Astrocyte (in vitro differentiated cells and primary cell): ENCODE measurements around the gene IL12RB1.

Experiments used
- EZH2 ChIP-seq: IDR thresholded peaks from 2 replicates; pipeline ENCODE4 v1.6.1; 2012; ENCODE audit warnings: mild to moderate bottlenecking, low read length, inconsistent platforms; ENCODE audit not compliant: insufficient read depth
- TF ChIP-seq, protein P1 (sequence below): IDR thresholded peaks from 2 replicates; pipeline ENCODE4 v1.5.1; 2011; ENCODE audit warnings: low read depth, mild to moderate bottlenecking, inconsistent platforms, low read length, moderate library complexity; ENCODE audit not compliant: insufficient read depth

GRCh38 chr19:18123819-18124218, 37.1 kb upstream of the IL12RB1 start:
- TF ChIP-seq, protein P1, sequence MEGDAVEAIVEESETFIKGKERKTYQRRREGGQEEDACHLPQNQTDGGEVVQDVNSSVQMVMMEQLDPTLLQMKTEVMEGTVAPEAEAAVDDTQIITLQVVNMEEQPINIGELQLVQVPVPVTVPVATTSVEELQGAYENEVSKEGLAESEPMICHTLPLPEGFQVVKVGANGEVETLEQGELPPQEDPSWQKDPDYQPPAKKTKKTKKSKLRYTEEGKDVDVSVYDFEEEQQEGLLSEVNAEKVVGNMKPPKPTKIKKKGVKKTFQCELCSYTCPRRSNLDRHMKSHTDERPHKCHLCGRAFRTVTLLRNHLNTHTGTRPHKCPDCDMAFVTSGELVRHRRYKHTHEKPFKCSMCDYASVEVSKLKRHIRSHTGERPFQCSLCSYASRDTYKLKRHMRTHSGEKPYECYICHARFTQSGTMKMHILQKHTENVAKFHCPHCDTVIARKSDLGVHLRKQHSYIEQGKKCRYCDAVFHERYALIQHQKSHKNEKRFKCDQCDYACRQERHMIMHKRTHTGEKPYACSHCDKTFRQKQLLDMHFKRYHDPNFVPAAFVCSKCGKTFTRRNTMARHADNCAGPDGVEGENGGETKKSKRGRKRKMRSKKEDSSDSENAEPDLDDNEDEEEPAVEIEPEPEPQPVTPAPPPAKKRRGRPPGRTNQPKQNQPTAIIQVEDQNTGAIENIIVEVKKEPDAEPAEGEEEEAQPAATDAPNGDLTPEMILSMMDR: no peak
- TF ChIP-seq EZH2: no peak
